Kidney (tissue), 14 donors: Measurements from ENCODE around the gene NOP9. TPM values are rescaled to one million over a fixed set of nuclear protein-coding genes. Genes with fewer than 3 reads are reported as not detected.
"Not testable (repeated sequence)": the region's sequence is repeated elsewhere in the genome, so short reads cannot be mapped to it uniquely, and the experiment has no call there.

Source experiments
- DNase-seq, 5 donors: peaks; one replicate each; pipeline ENCODE4 v3.0.0-alpha.2; 2013 to 2020
- FAIRE-seq: peaks from 2 replicates; lab custom pipeline; 2012; peaks lifted over from hg19 to GRCh38; lab: Jason Lieb, UNC
- H3K27ac ChIP-seq, 2 donors: one replicate each; pipeline ENCODE4 v1.7.0; 2013; ENCODE audit warnings: low read depth in 2 of 2, low read length in 2 of 2, inconsistent platforms in 1 of 2
- H3K27me3 ChIP-seq: one replicate; pipeline ENCODE4 v1.7.1; 2013; ENCODE audit warnings: low read length, inconsistent platforms; ENCODE audit not compliant: control insufficient read depth, insufficient read depth
- H3K36me3 ChIP-seq, 3 donors: one replicate each; pipeline versions ENCODE4 v1.7.0 to v1.7.1; 2013; ENCODE audit warnings: low read length in 3 of 3, control low read depth in 1 of 3, inconsistent platforms in 1 of 3; ENCODE audit not compliant: insufficient read depth in 3 of 3, control insufficient read depth in 2 of 3
- H3K4me1 ChIP-seq, 3 donors: one replicate each; pipeline versions ENCODE4 v1.7.0 to v1.7.1; 2013; ENCODE audit warnings: low read length in 3 of 3, inconsistent platforms in 1 of 3, low read depth in 1 of 3; ENCODE audit not compliant: control insufficient read depth in 2 of 3, insufficient read depth in 2 of 3
- H3K4me3 ChIP-seq, 3 donors: one replicate each; pipeline versions ENCODE4 v1.7.0 to v1.8.1; 2013; ENCODE audit warnings: low read length in 3 of 3, control low read depth in 1 of 3, inconsistent platforms in 1 of 3
- H3K9ac ChIP-seq, 3 donors: one replicate each; pipeline versions ENCODE4 v1.7.0 to v1.7.1; 2013; ENCODE audit warnings: low read length in 3 of 3, control low read depth in 1 of 3, inconsistent platforms in 1 of 3
- H3K9me3 ChIP-seq, 3 donors: one replicate each; pipeline versions ENCODE4 v1.7.0 to v1.7.1; 2013; ENCODE audit warnings: low read length in 3 of 3, control low read depth in 1 of 3, inconsistent platforms in 1 of 3; ENCODE audit not compliant: control insufficient read depth in 2 of 3, insufficient read depth in 1 of 3
- CTCF ChIP-seq: IDR thresholded peaks from 3 replicates; pipeline ENCODE4 v1.5.1; 2012; ENCODE audit warnings: mild to moderate bottlenecking, moderate library complexity, borderline replicate concordance; ENCODE audit not compliant: insufficient read depth; ENCODE audit errors: extremely low read depth
- intact Hi-C: fragments of 100-400 bp; cut with DNase I; formaldehyde crosslinking; loops from one replicate; pipeline ENCODE4 v1.11.1; 2022
- polyA plus RNA-seq: library from polyadenylated mRNA; stranded (reverse); fragments of 350-450 nt; fragmentation: Illumina TruSeq; extraction: RNeasy Lipid Tissue Mini Kit (QIAGEN cat#74804); gene quantifications from one replicate; pipeline ENCODE4 v1.2.3, GENCODE V29; 2014; ENCODE audit warnings: low read depth, low replicate concordance; ENCODE audit not compliant: insufficient read depth
- total RNA-seq: library from RNA; stranded (reverse); fragmentation: NEBNext Ultra II Directional; extraction: Animal tissue kit (Norgen Biotek cat#: 25700); gene quantifications from one replicate; pipeline ENCODE4 v1.2.1, GENCODE V29; 2021
- donor health status: control.
- donor health status: control.
- donor health status: control.
- donor health status: control.
- donor health status: control.
- donor health status: DM: yes; HTN: yes; CAD: no.
- donor health status: Normal renal cell carcinoma (clear cell type).

The NOP9 gene
- total and polyA plus RNA-seq, 2 donors from 2014 or later: 8.6 to 25.7 TPM

GRCh38 chr14:24325963-24326362 is 26.3 kb downstream of the NOP9 start:
- intact Hi-C loops: no loop called here
- H3K36me3 ChIP-seq: no peaks in the 10 kb centered on the region
- no peak for FAIRE-seq
- H3K4me1 ChIP-seq: no peaks in the 10 kb centered on the region
- H3K9me3 ChIP-seq: no peaks in the 10 kb centered on the region
- no peak overlapping the region for H3K4me3 ChIP-seq
- no peak overlapping the region for H3K9ac ChIP-seq
- TF ChIP-seq CTCF: no peak
- H3K27me3 ChIP-seq: no peaks in the 10 kb centered on the region
- no peak overlapping the region for H3K27ac ChIP-seq
- no peak for DNase-seq

GRCh38 chr14:24327303-24327702 is 27.7 kb downstream of the NOP9 start:
- FAIRE-seq: no peak
- intact Hi-C loops: no loop called here
- no peak overlapping the region for H3K27ac ChIP-seq

DNA sequence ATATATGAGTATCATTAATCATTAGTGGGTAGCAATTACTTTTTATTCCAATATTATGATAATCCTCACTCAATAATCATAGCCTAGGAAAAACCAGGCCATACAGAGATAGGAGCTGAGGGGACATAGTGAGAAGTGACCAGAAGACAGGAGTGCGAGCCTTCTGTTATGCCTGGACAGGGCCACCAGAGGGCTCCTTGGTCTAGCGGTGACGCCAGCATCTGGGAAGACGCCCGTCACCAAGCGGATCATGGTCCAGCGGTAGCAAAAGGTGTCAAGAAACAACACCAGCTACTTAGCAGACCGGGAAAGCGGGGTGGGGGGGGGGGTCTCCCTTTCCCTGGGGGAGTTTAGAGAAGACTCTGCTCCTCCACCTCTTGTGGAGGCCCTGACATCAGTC is 28.3 kb downstream of the NOP9 start:
- H3K4me3 ChIP-seq, H3K36me3 ChIP-seq, H3K27ac ChIP-seq, intact Hi-C loops, DNase-seq, H3K27me3 ChIP-seq, H3K9me3 ChIP-seq, FAIRE-seq, H3K9ac ChIP-seq: not testable (repeated sequence)
- peak; percentile 52 for TF ChIP-seq CTCF
- peaks cover 0 to 11% (median 5%) of the 10 kb centered on the region in 3 donors for H3K4me1 ChIP-seq

More at GRCh38 chr14:24327303-24327702, 27.7 kb downstream of the NOP9 start:
- H3K9ac ChIP-seq: no peak overlapping the region
- no peak for TF ChIP-seq CTCF
- H3K27me3 ChIP-seq: peaks cover 2% of the 10 kb centered on the region
- no peaks in the 10 kb centered on the region for H3K9me3 ChIP-seq
- DNase-seq: no peak
- H3K4me1 ChIP-seq: peaks cover 0 to 6% (median 2%) of the 10 kb centered on the region in 3 donors
- no peaks in the 10 kb centered on the region for H3K36me3 ChIP-seq
- H3K4me3 ChIP-seq: no peak overlapping the region

DNA sequence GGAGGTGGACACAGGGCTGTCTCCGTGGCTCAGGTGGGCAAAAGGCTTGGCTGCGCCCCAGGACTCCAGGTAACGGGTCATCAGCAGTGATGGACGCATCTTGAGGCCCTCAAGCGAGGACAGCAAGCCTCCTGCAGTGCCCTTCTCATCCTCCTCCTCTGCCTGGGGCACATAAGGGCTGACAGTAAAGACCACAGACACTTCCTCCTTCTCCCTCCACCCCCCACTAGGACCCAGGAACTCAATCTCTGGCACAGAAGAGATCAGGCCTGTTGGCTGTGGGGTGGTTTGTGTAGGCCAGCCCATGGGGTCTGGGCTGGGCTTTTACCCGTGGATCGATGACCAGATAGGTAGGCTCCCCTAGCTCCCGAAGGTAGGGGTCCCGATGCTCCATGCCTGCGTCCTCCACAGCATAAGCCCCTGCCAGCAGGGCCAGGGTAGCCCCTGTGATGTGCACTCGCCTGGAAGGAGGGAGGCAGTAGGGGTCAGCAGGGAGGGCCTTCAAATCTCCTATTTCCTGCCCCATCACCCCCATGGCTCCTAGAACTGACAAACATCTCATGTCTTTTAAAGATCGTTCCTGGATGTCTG is 29.5 kb downstream of the NOP9 start:
- H3K4me1 ChIP-seq: peaks cover 0 to 11% (median 10%) of the 10 kb centered on the region in 3 donors
- FAIRE-seq: no peak
- intact Hi-C loops: no loop called here
- no peak for DNase-seq
- no peaks in the 10 kb centered on the region for H3K36me3 ChIP-seq
- peaks cover 13% of the 10 kb centered on the region for H3K27me3 ChIP-seq
- H3K4me3 ChIP-seq: no peak overlapping the region
- no peak overlapping the region for H3K27ac ChIP-seq
- no peaks in the 10 kb centered on the region for H3K9me3 ChIP-seq
- no peak for TF ChIP-seq CTCF
- no peak overlapping the region for H3K9ac ChIP-seq
